ENCODE data around the gene TCL1A. TPM values are rescaled to one million over a fixed set of nuclear protein-coding genes. Genes with fewer than 3 reads are reported as not detected.

TCL1A gene
- total RNA-seq, 1 donor from 2014 or later: not detected

Small RNA genes lying within 50 kb of the gene (small RNA-seq; reads per million reads assigned to genes)
- not detected for gene RF02193

Other genes starting within 250 kb of the TCL1A start
- 27.0 TPM for gene SYNE3, start 197.5 kb downstream of the TCL1A start, total RNA-seq
- 20.4 TPM for gene GLRX5, start 179.1 kb downstream of the TCL1A start, total RNA-seq
- gene TCL1B, start 27.7 kb downstream of the TCL1A start, total RNA-seq: not detected
- not detected for gene TUNAR, start 162.7 kb upstream of the TCL1A start, total RNA-seq

All from vagina (tissue), 1 donor.